DMS153 (cell line): ENCODE measurements around the gene TNN.
"Not testable (repeated sequence)": the region's sequence is repeated elsewhere in the genome, so short reads cannot be mapped to it uniquely, and the experiment has no call there.

Source experiments
- DNase-seq: peaks from one replicate; lab custom pipeline; 2025; lab: John Stamatoyannopoulos, UW

Gene TNN, protein sequence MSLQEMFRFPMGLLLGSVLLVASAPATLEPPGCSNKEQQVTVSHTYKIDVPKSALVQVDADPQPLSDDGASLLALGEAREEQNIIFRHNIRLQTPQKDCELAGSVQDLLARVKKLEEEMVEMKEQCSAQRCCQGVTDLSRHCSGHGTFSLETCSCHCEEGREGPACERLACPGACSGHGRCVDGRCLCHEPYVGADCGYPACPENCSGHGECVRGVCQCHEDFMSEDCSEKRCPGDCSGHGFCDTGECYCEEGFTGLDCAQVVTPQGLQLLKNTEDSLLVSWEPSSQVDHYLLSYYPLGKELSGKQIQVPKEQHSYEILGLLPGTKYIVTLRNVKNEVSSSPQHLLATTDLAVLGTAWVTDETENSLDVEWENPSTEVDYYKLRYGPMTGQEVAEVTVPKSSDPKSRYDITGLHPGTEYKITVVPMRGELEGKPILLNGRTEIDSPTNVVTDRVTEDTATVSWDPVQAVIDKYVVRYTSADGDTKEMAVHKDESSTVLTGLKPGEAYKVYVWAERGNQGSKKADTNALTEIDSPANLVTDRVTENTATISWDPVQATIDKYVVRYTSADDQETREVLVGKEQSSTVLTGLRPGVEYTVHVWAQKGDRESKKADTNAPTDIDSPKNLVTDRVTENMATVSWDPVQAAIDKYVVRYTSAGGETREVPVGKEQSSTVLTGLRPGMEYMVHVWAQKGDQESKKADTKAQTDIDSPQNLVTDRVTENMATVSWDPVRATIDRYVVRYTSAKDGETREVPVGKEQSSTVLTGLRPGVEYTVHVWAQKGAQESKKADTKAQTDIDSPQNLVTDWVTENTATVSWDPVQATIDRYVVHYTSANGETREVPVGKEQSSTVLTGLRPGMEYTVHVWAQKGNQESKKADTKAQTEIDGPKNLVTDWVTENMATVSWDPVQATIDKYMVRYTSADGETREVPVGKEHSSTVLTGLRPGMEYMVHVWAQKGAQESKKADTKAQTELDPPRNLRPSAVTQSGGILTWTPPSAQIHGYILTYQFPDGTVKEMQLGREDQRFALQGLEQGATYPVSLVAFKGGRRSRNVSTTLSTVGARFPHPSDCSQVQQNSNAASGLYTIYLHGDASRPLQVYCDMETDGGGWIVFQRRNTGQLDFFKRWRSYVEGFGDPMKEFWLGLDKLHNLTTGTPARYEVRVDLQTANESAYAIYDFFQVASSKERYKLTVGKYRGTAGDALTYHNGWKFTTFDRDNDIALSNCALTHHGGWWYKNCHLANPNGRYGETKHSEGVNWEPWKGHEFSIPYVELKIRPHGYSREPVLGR (N-terminal part only)

DNA sequence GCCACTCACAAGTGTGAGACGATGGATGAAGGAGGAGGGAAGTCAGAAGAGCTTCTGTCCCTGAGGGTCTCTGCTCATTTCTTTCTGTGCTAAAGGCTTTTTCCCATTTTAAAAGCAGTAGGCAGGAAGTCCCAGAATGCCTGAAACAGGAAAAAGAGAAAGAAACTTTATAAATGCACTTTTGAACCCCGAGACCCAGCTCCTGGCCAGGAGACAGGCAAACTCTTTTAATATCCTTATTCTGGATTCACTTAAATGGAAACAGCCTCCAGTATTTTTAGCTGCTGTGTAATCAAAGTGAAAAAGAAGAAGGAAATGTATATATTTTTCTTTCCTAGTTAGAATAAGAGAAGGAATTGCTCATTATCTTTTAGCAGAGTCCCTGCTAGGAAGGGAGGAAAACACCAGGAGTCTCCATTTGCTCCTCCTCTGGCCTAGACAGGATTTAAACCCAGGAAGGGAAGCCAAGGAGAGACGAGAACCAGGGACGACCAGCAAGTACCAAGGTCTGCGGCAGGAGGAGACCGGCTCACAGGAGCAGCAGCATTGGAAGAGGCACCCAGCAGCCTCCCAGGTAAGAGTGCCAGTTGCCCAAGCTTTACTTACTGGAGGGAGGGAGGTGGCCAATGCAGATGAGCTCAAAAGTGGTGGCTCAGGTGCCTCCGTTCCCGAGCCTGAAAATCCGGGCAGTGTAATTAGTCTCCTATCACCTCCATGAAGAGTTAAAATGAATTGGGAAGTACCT is at the start of gene TNN:
TNN (plus strand) TSS at position 472 of the 745 bp plus-strand sequence. CDS start 9,586 bp downstream, outside the sequence.
- DNase-seq: no peak

DNA sequence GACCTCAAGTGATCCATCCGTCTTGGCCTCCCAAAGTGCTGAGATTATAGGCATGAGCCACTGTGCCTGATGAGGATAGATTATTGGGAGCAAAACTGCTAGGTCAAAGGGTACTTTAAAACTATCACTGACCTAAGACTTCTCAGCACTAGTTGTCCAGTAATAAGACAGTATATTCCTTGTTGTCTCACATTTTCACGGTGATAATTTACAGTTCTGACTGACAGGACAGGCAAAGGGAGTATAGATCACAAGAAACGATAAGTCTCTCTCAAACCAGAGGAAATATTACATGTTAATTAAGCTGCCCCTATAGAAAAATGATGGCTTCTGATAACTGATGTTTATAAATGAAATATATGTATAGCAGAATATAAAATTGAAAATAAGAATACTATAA is 48.1 kb upstream of the TNN start:
- no peak for DNase-seq

DNA sequence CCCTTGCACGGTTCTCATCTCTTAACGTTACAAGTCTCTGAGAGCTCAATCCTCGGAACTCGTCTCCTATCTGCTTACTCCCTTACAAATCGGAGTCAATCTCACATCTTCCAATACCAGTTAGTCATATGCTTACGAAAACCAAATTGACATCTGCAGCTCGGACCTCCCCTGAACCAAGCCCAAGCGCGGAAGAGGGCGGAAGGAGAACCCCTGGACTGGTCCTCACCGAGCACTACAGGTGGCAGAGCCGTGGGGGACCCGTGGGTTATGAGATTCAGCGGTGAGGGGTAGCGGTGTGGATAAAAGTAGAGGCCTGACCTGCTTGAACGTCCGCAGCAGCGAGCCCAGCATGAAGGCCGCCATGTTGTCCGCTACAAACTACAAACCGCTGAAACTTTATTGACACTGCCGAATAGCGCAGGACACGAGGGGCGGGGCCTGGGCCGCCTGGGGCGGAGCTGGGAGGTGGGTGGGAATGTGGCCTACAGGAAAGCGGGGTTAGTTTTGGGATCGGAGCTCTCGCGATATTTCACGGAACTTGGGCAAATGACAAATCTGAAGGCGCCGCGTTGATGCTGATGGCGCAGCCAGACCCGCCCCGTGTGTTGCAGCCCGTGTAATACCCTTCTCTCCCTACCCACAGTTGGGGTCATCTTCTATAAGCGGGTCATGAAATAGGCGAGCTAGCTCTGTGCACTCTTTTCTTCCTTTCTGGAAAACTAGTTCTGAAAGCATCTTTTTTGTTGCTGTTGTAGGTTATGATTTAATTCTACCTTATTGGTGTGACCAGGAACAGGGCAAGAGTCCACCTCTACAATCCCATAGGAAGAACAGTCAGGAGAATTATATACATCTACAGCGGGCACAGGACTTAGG is 44.4 kb upstream of the TNN start, which contains the start of gene MRPS14:
MRPS14 (minus strand) TSS at position 383 of the 879 bp plus-strand sequence; CDS start at position 366, 17 bp downstream.
- DNase-seq: peak; percentile 99

DNA sequence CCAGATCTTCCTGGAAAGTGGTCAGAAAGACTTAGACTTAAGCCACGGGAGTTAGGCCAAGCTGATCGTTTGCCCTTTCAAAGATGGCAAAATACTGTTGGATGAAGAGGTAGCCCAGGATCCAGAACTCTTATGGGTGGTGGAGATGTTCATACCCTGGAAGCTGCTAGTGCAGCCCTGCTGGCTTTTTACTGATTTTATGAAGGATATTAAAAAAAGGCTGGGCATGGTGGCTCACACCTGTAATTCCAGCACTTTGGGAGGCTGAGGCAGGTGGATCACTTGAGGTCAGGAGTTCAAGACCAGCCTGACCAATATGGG is 43.8 kb upstream of the TNN start:
- DNase-seq: not testable (repeated sequence)

DNA sequence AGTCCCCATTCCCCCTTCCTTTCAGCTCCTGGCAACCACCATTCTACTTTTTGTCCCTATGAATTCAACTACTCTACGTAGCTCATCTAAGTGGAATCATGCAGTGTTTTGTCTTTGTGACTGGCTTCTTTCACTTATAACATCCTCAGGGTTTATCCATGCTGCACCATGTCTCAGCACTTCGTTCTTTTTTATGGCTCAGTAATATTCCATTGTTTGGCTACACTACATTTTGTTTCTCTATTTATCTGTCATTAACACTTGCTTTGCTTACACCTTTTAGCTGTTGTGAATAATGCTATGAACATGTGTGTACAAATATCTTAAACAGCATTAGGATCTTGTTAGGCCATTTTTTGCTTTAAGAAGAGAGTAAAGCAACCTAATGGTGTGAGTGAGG is 42.9 kb upstream of the TNN start:
- no peak for DNase-seq

DNA sequence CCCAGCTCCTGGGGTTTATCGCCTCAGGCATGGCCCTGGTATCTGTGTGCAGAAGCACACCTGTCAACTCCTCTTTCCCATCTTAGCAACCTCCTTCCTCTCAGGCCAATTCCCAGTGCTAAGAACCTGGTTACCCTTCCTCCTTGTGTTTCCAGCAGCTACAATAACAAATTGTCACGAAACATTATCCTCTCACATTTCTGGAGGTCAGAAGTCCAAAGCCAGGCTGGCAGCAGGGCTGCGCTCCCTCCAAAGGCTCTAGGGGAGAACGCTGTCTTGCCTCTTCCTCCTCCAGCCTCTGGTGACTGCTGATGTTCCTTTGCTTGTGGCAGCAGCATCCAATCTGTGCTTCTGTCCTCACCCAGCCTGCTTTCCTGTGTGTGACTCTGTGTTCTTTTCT is 33.7 kb upstream of the TNN start:
- no peak for DNase-seq

DNA sequence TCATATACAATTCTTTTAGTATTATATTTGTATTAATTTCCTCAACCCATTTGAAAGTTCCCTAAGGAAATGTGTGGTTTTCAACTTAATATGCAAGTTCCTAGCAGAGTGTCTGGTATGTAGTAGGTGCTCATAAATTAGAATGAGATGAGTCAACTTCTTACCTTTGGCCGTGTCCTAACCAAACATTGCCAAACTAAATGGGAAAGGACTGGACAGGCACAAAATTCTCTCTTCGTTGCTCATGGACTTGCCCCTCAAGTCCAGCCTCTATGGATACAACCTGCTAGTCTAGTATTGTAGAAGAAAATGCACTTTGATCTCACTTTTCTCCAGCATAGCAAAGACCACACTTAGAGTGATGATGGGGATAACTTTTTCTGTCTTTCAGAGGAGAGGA is 32.9 kb upstream of the TNN start:
- no peak for DNase-seq

DNA sequence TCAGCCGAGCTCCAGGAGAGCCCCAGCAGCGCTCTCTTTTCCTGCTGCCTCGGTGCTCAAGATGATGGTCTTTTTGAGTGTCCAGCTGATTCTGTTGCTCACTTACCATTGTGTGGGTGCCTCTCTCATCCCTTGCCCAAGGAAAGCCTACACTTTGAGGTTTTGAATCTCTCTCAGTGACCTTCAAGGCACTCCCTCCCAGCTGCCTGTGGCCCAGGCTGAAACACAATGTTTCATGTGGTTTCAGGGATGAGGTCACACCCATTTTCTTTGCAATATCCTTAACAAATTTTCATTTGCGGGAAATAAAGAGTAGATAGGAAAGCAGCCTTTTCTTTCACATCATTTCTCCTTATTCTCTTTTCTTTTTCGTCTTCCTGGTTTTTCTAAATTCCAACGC is 31.8 kb upstream of the TNN start:
- DNase-seq: no peak

DNA sequence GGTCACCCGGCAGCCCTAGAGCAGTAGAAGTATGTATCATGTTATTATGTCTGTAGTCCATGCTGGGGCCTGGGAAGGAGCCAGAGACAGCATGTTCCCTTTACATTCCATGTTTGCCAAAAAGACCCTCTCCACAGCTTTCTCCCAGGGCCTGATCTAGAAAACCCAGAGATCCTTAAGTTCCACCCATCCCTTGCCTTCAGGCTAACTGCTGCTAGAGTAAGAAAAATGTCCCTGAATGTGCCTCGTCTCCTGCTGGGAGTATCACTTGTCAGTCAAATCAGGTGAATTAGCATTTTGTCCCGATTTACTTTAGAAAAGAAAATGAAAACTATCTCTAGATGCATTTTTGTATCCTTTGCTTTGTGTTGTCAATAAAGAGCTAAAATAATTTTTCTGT is 31.2 kb upstream of the TNN start:
- no peak for DNase-seq

DNA sequence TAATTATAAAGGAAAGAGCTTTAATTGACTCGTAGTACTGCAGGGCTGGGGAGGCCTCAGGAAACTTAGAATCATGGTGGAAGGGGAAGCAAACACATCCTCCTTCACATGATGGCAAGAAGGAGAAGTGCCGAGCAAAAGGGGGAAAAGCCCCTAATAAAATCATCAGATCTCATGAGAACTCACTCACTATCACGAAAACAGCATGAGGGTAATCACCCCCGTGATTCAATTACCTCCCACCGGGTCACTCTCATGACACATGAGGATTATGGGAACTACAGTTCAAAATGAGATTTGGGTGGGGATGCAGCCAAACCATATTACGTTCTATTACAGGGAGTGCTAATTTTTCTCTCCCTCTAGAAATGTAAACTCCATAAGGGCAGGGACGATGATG is 30.2 kb upstream of the TNN start:
- DNase-seq: no peak

DNA sequence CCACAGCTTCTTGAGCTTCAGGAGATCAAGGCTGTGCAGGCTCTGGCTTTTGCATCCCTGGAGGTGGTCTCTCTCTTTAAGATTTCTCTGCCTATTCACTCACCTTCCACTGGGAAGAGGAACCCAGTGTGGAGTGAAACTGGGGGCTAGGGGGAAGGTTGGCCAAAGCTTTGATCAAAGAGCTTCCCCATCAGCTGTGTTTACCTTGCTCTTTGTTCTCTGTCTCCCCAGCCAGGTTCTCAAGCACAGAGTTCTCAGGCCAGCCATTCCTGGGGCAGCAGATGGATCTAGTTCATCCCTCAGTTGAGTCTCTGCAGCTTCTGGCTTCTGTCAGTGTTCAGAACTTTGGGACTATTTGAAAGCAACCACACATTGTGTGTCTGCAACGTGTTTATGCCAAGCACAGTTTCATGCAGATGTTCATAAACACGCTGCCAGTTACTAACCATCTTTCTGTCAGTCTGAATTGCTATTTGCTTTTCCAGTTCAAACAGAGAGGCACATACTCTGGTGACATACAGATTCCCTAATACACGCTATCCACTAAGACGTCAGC is 27.2 kb upstream of the TNN start:
- no peak for DNase-seq

DNA sequence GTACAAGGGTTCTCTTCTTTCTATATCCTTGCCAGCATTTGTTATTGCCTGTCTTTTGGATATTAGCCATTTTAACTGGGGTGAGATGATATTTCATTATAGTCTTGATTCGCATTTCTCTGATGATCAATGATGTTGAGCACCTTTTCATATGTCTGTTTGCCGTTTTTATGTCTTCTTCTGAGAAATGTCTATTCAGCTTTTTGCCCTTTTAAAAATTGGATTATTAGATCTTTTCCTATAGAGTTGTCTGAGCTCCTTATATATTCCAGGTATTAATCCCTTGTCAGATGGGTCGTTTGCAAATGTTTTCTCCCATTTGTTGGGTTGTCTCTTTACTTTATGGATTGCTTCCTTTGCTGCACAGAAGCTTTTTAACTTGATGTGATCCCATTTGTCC is 25.0 kb upstream of the TNN start:
- DNase-seq: no peak

DNA sequence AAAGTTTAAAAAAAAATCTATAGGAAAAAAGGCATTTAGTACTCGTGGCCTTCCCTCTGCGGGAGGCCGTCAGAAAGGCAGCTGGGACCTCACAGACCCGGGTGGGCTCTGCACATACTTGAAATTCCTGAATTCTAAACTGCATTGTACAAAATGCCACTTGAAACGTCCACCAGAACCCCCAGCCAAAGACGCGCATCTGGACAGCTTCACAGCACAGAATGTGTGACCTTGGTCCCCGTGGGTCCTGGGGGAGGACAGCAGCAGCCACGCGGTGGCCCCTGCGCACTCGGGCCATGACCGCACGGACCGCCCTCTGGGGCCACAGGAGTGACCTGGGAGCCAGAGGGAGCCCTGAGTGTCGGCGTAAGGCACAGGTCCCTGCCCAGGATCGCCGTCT is 23.8 kb upstream of the TNN start:
- no peak for DNase-seq

DNA sequence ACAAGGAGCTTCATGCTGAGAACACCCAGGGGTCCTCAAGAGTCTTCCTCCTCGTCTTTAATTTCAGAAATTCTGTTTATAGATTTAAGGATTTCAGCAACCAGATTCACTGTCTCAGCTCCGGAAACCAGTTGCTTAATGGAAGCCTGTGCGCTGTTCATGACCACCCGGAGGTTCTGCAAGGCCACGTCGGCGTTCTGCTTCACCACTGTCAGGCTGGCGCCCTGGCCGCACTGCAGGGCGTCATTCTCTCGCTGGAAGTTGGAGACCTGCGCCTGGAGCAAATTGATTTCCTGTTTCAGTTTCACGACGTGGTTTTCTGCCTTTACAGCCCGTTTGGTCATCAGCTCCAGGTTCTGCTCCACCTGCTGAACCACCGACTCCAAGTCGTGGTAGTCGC is 23.0 kb upstream of the TNN start:
- not testable (repeated sequence) for DNase-seq

DNA sequence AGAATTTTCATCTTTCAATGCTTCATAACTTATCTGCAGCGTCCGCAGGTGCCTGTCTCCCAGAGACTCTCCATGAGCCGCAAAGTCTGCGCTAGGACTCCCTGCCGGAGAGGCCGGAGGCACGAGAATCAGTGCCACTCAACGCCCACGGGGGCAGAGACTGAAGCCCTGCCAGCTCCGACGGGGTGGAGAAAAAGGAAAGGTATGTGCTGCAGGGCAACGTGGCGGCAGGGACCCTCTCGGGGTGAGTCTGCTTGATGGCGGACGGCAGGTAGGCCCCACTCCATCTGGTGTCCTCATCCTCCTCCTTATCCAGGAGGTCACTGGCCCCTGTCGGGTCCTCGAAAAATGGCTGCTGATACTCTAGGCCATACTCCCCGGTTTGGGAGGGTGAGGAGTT is 22.5 kb upstream of the TNN start:
- DNase-seq: no peak

DNA sequence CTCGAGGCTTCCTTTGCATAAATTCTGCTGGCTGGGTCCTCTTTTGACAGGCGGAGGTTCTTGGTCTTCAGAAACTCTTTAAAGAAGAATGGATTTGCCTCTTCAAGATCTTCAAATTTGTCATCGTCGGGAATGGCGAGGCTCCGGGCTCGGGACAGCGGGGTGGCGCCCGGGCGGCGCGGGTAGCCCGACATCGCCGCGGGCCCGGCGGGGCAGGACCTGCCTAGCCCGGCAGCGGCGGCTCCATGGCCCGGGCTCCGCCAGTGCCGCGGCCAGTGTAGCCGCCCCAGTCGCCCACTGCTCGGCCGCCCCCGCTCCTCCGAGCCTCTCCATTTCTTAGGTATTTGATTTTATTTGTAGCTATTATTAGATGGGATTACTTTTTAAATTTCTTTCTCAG is 22.1 kb upstream of the TNN start:
- DNase-seq: no peak

DNA sequence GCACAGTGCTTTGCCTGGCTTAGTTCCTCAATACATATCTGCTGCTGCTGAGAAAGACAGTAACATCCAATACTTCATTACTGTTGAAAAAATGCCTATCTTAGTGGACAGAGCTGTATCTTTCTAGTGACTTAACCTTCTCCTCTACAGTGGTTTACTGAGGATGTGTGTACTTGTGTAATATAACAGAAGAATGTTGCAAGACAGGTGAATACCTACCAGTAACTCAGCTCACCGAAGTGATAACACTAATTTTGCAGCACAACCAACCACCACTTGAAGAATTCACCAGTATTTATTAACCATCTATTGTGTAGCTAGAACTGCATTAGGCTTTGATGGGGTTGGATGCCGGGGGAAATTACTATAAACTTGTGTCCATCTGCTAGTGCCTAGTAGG is 16.6 kb upstream of the TNN start:
- DNase-seq: no peak

DNA sequence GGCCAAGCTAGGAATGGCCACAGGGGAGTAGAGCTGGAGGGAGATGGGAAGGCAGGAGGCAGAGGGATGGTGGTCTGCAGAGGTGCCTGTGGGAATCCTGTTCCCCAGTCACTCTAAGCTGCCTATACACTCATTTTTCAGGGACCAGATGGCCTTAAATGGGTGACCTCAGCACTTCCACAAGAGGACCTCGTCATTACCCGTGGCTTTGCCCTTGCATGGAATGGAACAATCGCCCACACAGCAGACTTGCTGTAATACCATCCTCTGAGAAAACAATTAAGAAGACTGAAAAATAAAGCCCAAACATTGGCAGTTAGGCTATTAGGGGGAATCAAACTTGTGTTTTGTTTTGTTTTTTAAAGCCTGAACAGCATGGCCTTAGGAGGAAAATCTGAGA is 12.9 kb upstream of the TNN start:
- no peak for DNase-seq

DNA sequence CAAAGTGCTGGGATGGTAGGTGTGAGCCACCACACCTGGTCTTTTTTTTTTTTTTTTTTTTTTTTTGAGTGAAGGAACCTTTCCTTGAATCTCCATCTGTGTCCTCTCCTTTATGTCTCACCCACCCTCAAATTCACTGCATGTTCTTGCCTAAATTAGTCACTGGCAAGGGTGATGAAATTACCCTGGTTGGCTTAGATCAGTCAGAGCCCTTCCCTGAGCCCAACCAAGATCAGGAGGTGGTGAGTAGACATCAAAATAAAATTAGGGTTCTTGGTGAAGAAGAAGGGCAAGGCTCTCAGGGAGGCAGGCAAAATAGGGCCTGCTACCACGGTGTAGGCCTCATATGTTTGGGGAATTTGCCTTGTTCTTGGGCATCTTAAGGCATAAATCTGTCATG is 5.3 kb upstream of the TNN start:
- DNase-seq: no peak

DNA sequence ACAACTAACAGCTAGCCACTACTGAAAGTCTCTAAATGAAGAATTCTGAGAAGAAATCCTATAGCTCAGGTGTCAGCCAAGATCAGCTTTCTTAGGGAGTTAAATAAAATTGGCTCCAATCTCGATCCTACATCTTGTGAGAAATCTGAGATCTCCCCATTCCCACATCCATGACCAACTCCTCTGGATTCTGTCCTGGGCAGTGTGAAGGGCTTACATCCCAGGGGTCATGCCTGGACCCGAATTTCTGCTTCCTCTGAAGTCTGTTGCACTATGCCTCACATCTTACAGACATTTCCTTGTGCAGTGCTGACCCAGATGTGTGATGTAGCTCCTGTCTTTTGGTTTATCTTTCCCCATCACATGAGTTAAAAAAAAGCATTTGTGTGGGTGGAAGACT is 4.8 kb upstream of the TNN start:
- no peak for DNase-seq
